K562 (cell line): ENCODE measurements around the gene DYRK1A. TPM values are rescaled to one million over a fixed set of nuclear protein-coding genes. Genes with fewer than 3 reads are reported as not detected.

Experiments
- CGGBP1 ChIP-seq: fragments of 250-450 bp; sonication (Bioruptor Pico); IDR thresholded peaks from 2 replicates; pipeline ENCODE4 v1.9.0; 2021; ENCODE audit warnings: mild to moderate bottlenecking
- FOXM1 ChIP-seq, 2 experiments: fragments of 450-650 bp in 1 of 2; sonication (generic) in 1 of 2; formaldehyde crosslinking in 1 of 2; IDR thresholded peaks; 2 replicates each; pipeline versions ENCODE4 v1.6.1 to v1.9.0; 2017 to 2022; ENCODE audit warnings: low read depth in 2 of 2, mild to moderate bottlenecking in 2 of 2, missing genetic modification reagents in 1 of 2, moderate library complexity in 1 of 2
- FOXP4 ChIP-seq: sonication (generic); formaldehyde crosslinking; IDR thresholded peaks from 2 replicates; pipeline ENCODE4 v1.8.0; 2022; ENCODE audit warnings: mild to moderate bottlenecking, missing genetic modification reagents, borderline replicate concordance
- HOXB6 ChIP-seq: fragments of 250-450 bp; sonication (Bioruptor Pico); IDR thresholded peaks from 2 replicates; pipeline ENCODE4 v1.5.1; 2022; ENCODE audit warnings: mild to moderate bottlenecking, borderline replicate concordance
- MCM2 ChIP-seq: fragments of 450-650 bp; IDR thresholded peaks from 2 replicates; pipeline ENCODE4 v1.6.1; 2017; ENCODE audit warnings: low read depth, mild to moderate bottlenecking
- MECOM ChIP-seq: fragments of 250-450 bp; sonication (Bioruptor Pico); IDR thresholded peaks from 2 replicates; pipeline ENCODE4 v1.8.0; 2022; ENCODE audit warnings: inconsistent platforms
- POU5F1 ChIP-seq: fragments of 150-350 bp; IDR thresholded peaks from 2 replicates; pipeline ENCODE4 v1.6.1; 2014; ENCODE audit warnings: borderline replicate concordance, low read length, low read depth, mild to moderate bottlenecking; ENCODE audit not compliant: partially characterized antibody
- REST ChIP-seq, 2 experiments: fragments of 450-650 bp; formaldehyde crosslinking in 1 of 2; IDR thresholded peaks; 2 replicates each; pipeline versions ENCODE4 v1.4.0 to v1.6.1; 2014 to 2020; ENCODE audit warnings: mild to moderate bottlenecking in 2 of 2, borderline replicate concordance in 1 of 2, low read depth in 1 of 2
- SOX6 ChIP-seq: fragments of 450-650 bp; IDR thresholded peaks from 2 replicates; pipeline ENCODE4 v1.6.1; 2014; ENCODE audit warnings: mild to moderate bottlenecking
- WHSC1 ChIP-seq: IDR thresholded peaks from one replicate; pipeline ENCODE4 v1.6.1; 2012; ENCODE audit warnings: low read length, control low read depth, inconsistent platforms
- ZBTB43 ChIP-seq: sonication (generic); formaldehyde crosslinking; IDR thresholded peaks from 2 replicates; pipeline ENCODE4 v1.8.0; 2023; ENCODE audit warnings: mild to moderate bottlenecking, missing genetic modification reagents
- ZBTB5 ChIP-seq: fragments of 450-650 bp; IDR thresholded peaks from 2 replicates; pipeline ENCODE4 v1.6.1; 2017; ENCODE audit warnings: antibody characterized with exemption
- ZNF41 ChIP-seq: fragments of 250-450 bp; sonication (Bioruptor Pico); conservative IDR thresholded peaks from 2 replicates; pipeline ENCODE4 v1.4.0; 2020; ENCODE audit warnings: mild to moderate bottlenecking
- ZNF830 ChIP-seq: fragments of 250-450 bp; sonication (Bioruptor Pico); IDR thresholded peaks from 2 replicates; pipeline ENCODE4 v1.5.0; 2021; ENCODE audit warnings: mild to moderate bottlenecking
- polyA plus RNA-seq, 8 experiments: library from polyadenylated mRNA; depleted of rRNA in 4 of 8; stranded (reverse) in 5 of 8; unstranded in 3 of 8; fragments of >200 nt; fragmentation: Nextera tagmentation in 2 of 8; fragmentation: Illumina TruSeq in 1 of 8; extraction: Ambion mirVana in 2 of 8; extraction: Trizol in 1 of 8; gene quantifications; 2 replicates each; pipeline versions ENCODE4 v1.2.1 to v1.2.3, GENCODE V29; 2011 to 2014; ENCODE audit warnings: inconsistent platforms in 1 of 8, missing spikeins in 1 of 8
- total RNA-seq, 7 experiments: library from RNA; depleted of rRNA in 6 of 7; stranded (reverse); fragments of >200 nt in 6 of 7; fragmentation: Illumina TruSeq in 2 of 7; extraction: Trizol in 2 of 7; gene quantifications; 2 replicates each; pipeline versions ENCODE4 v1.2.1 to v1.2.3, GENCODE V29; 2011 to 2021; ENCODE audit warnings: low replicate concordance in 1 of 7

DYRK1A gene
- total and polyA plus RNA-seq, 9 of the 15 experiments (the other 6 are each of a cell fraction or from before 2014, with no cell fraction given): 3.7 to 64.8 (median 42.3) TPM

- 0 out of 2 replicates have a peak, but pooled peaks have one; percentile 2 for TF ChIP-seq REST (IDR thresholded peaks at IDR 0.05; ENCODE audit: borderline replicate concordance)
- no peak for TF ChIP-seq REST (CRISPR knock-in tag; IDR thresholded peaks at IDR 0.05; ENCODE audit: low read depth)
- no peak for TF ChIP-seq MECOM
- no peak for TF ChIP-seq CGGBP1
- TF ChIP-seq MCM2: no peak
- TF ChIP-seq HOXB6 (CRISPR knock-in tag): no peak
- TF ChIP-seq ZNF830 (CRISPR knock-in tag): no peak
- TF ChIP-seq POU5F1: no peak
- TF ChIP-seq ZBTB5: no peak; the same call in 1 of the 2 replicates
- peak; percentile 91 for TF ChIP-seq FOXM1 (IDR thresholded peaks at IDR 0.05; ENCODE audit: low read depth)
- TF ChIP-seq FOXM1 (CRISPR knock-in tag; IDR thresholded peaks at IDR 0.05; ENCODE audit: low read depth): no peak
- TF ChIP-seq FOXP4 (CRISPR knock-in tag): no peak
- TF ChIP-seq ZBTB43 (CRISPR knock-in tag): no peak
- no peak for TF ChIP-seq ZNF41 (CRISPR knock-in tag)
- TF ChIP-seq WHSC1: no peak
- 0 out of 2 replicates have a peak, but pooled peaks have one; percentile 31 for TF ChIP-seq SOX6
These were observed 12.1 kb downstream of the DYRK1A start (continued) for GRCh38 chr21:37378700-37379139.
